IMR-90 (cell line): ENCODE measurements around the gene SLC37A4. TPM values are rescaled to one million over a fixed set of nuclear protein-coding genes. Genes with fewer than 3 reads are reported as not detected.

ENCODE experiments used
- ATAC-seq: fragments of 200-7000 bp; cut with Tn5 transposase; 2 replicates; pipeline ENCODE4 v1.9.1; 2020; ENCODE audit warnings: low read depth, mild to moderate bottlenecking, moderate library complexity
- BruUV-seq: library from RNA; stranded (reverse); fragments of 400-500 nt; replicated peaks from 2 replicates; lab custom pipeline; 2021; lab: Mats Ljungman, UMichigan
- CTCF ChIA-PET: fragments of 300-600 bp; formaldehyde crosslinking; extraction: SDS; loops from one replicate; lab custom pipeline; 2021; ENCODE audit warnings: antibody characterized with exemption; lab: Yijun Ruan, JAX
- POLR2A ChIA-PET: fragments of 300-600 bp; sonication (Branson Sonifier 250); formaldehyde crosslinking; loops from one replicate; lab custom pipeline; 2022; ENCODE audit warnings: antibody characterized with exemption; ENCODE audit not compliant: unreplicated experiment; lab: Charles Lee
- DNase-seq: peaks from one replicate; pipeline ENCODE4 v3.0.0; 2013
- H2AFZ ChIP-seq: replicated peaks from 2 replicates; pipeline ENCODE3; 2013; ENCODE audit warnings: low read length, mild to moderate bottlenecking; ENCODE audit not compliant: poor library complexity
- H2AK5ac ChIP-seq: 2 replicates; pipeline ENCODE4 v1.6.1; 2013; ENCODE audit warnings: low read depth, low read length, inconsistent platforms
- H2AK9ac ChIP-seq: replicated peaks from 2 replicates; pipeline ENCODE3; 2013; ENCODE audit warnings: mild to moderate bottlenecking, low read depth, low read length, moderate library complexity; ENCODE audit not compliant: poor library complexity
- H2BK120ac ChIP-seq: 2 replicates; pipeline ENCODE4 v1.6.1; 2013; ENCODE audit warnings: low read depth, low read length, inconsistent platforms
- H2BK15ac ChIP-seq: 3 replicates; pipeline ENCODE4 v1.6.1; 2013; ENCODE audit warnings: low read depth, low read length, inconsistent platforms
- H2BK20ac ChIP-seq: 2 replicates; pipeline ENCODE4 v1.6.1; 2013; ENCODE audit warnings: low read depth, mild to moderate bottlenecking, inconsistent platforms, low read length, moderate library complexity
- H2BK5ac ChIP-seq: 2 replicates; pipeline ENCODE4 v1.6.1; 2013; ENCODE audit warnings: mild to moderate bottlenecking, low read depth, low read length, inconsistent platforms; ENCODE audit not compliant: poor library complexity, severe bottlenecking
- H3K14ac ChIP-seq: replicated peaks from 2 replicates; pipeline ENCODE4 v1.6.1; 2013; ENCODE audit warnings: low read depth, low read length, inconsistent platforms
- H3K18ac ChIP-seq: 2 replicates; pipeline ENCODE4 v1.6.1; 2013; ENCODE audit warnings: low read depth, low read length, control low read depth
- H3K23ac ChIP-seq: 2 replicates; pipeline ENCODE4 v1.6.1; 2013; ENCODE audit warnings: low read depth, low read length, inconsistent platforms
- H3K27ac ChIP-seq: 2 replicates; pipeline ENCODE4 v1.5.1; 2013; ENCODE audit warnings: mild to moderate bottlenecking, control low read depth, low read length; ENCODE audit not compliant: insufficient read depth
- H3K27me3 ChIP-seq: 2 replicates; pipeline ENCODE4 v1.6.1; 2013; ENCODE audit warnings: low read length; ENCODE audit not compliant: control insufficient read depth, insufficient read depth
- H3K36me3 ChIP-seq: 2 replicates; pipeline ENCODE4 v1.6.1; 2013; ENCODE audit warnings: low read length, mixed read lengths; ENCODE audit not compliant: control insufficient read depth, insufficient read depth
- H3K4ac ChIP-seq: 2 replicates; pipeline ENCODE4 v1.6.1; 2013; ENCODE audit warnings: low read depth, low read length, inconsistent platforms
- H3K4me1 ChIP-seq: 2 replicates; pipeline ENCODE4 v1.6.1; 2013; ENCODE audit warnings: low read length, mixed read lengths; ENCODE audit not compliant: control insufficient read depth, insufficient read depth
- H3K4me2 ChIP-seq: 2 replicates; pipeline ENCODE4 v1.6.1; 2013; ENCODE audit warnings: low read depth, mild to moderate bottlenecking, control low read depth, low read length, moderate library complexity
- H3K4me3 ChIP-seq: 2 replicates; pipeline ENCODE4 v1.5.1; 2013; ENCODE audit warnings: low read depth, mild to moderate bottlenecking, control low read depth, low read length, moderate library complexity; ENCODE audit not compliant: insufficient read depth
- H3K56ac ChIP-seq: 2 replicates; pipeline ENCODE4 v1.6.1; 2013; ENCODE audit warnings: low read length, inconsistent platforms; ENCODE audit not compliant: insufficient read depth; ENCODE audit errors: extremely low read depth
- H3K79me1 ChIP-seq, 2 experiments: 2 replicates each; pipeline ENCODE4 v1.6.1; 2013; ENCODE audit warnings: low read length in 2 of 2, inconsistent platforms in 1 of 2, low read depth in 1 of 2
- H3K9ac ChIP-seq: 2 replicates; pipeline ENCODE4 v1.6.1; 2013; ENCODE audit warnings: low read depth, low read length, control low read depth
- H3K9me1 ChIP-seq: 2 replicates; pipeline ENCODE4 v1.6.1; 2013; ENCODE audit warnings: low read length, inconsistent platforms; ENCODE audit not compliant: insufficient read depth
- H3K9me3 ChIP-seq: 2 replicates; pipeline ENCODE4 v1.6.1; 2013; ENCODE audit warnings: low read length; ENCODE audit not compliant: control insufficient read depth, insufficient read depth
- H4K20me1 ChIP-seq: 2 replicates; pipeline ENCODE4 v1.6.1; 2013; ENCODE audit warnings: low read length, inconsistent platforms; ENCODE audit not compliant: insufficient read depth
- H4K5ac ChIP-seq: 2 replicates; pipeline ENCODE4 v1.6.1; 2013; ENCODE audit warnings: mild to moderate bottlenecking, low read depth, low read length, control low read depth
- H4K8ac ChIP-seq, 2 experiments: 2 replicates each; pipeline ENCODE4 v1.6.1; 2013; ENCODE audit warnings: low read depth in 2 of 2, low read length in 2 of 2, control low read depth in 1 of 2, inconsistent platforms in 1 of 2
- H4K91ac ChIP-seq: 2 replicates; pipeline ENCODE4 v1.6.1; 2013; ENCODE audit warnings: low read depth, low read length, inconsistent platforms; ENCODE audit not compliant: insufficient read depth
- BHLHE40 ChIP-seq: fragments of 150-350 bp; IDR thresholded peaks from 2 replicates; pipeline ENCODE4 v1.6.1; 2016; ENCODE audit warnings: mild to moderate bottlenecking, low read depth, low read length
- CEBPB ChIP-seq: IDR thresholded peaks from 2 replicates; pipeline ENCODE4 v1.6.1; 2012; ENCODE audit warnings: low read depth, low read length, improper control_type of control experiment
- CHD1 ChIP-seq: IDR thresholded peaks from 2 replicates; pipeline ENCODE4 v1.6.1; 2012; ENCODE audit warnings: low read depth, low read length, improper control_type of control experiment
- CTCF ChIP-seq: conservative IDR thresholded peaks from 2 replicates; pipeline ENCODE4 v1.5.1; 2012; ENCODE audit warnings: mild to moderate bottlenecking, low read depth, low read length, improper control_type of control experiment
- ELK1 ChIP-seq: fragments of 150-350 bp; IDR thresholded peaks from 2 replicates; pipeline ENCODE4 v1.6.1; 2016; ENCODE audit warnings: low read depth, mild to moderate bottlenecking, low read length, moderate library complexity, borderline replicate concordance
- FOS ChIP-seq: fragments of 150-350 bp; IDR thresholded peaks from 2 replicates; pipeline ENCODE4 v1.6.1; 2016; ENCODE audit warnings: low read depth, low read length
- MAFK ChIP-seq: IDR thresholded peaks from 2 replicates; pipeline ENCODE4 v1.6.1; 2012; ENCODE audit warnings: low read depth, low read length, improper control_type of control experiment
- MXI1 ChIP-seq: IDR thresholded peaks from 2 replicates; pipeline ENCODE4 v1.6.1; 2012; ENCODE audit warnings: low read depth, mild to moderate bottlenecking, low read length, moderate library complexity, borderline replicate concordance
- POLR2A ChIP-seq: IDR thresholded peaks from 2 replicates; pipeline ENCODE4 v1.6.1; 2012; ENCODE audit warnings: mild to moderate bottlenecking, low read depth, low read length
- RCOR1 ChIP-seq: IDR thresholded peaks from 2 replicates; pipeline ENCODE4 v1.6.1; 2012; ENCODE audit warnings: mild to moderate bottlenecking, low read length, improper control_type of control experiment; ENCODE audit not compliant: insufficient replicate concordance
- USF2 ChIP-seq: fragments of 150-350 bp; IDR thresholded peaks from 2 replicates; pipeline ENCODE4 v1.6.1; 2017; ENCODE audit warnings: mild to moderate bottlenecking, antibody characterized with exemption, low read length, low read depth
- WGBS, 2 experiments: methylation state at CpG; one replicate each; pipeline versions ENCODE4 v1.1.5 to v1.1.7; 2013; ENCODE audit warnings: missing lambda C conversion rate in 2 of 2; ENCODE audit not compliant: insufficient read length in 1 of 2; ENCODE audit errors: extremely low coverage in 2 of 2; 5-methylcytosine and 5-hydroxymethylcytosine counted together
- dilution Hi-C: fragments of 300-500 bp; cut with HindIII; formaldehyde crosslinking; loops from one replicate; pipeline ENCODE4 v1.14.3; 2018; ENCODE audit warnings: low sequenced_read_pairs; ENCODE audit not compliant: unreplicated experiment
- in situ Hi-C: fragments of 300-500 bp; cut with MboI; formaldehyde crosslinking; loops from 3 replicates; pipeline ENCODE4 v1.14.3; 2019; ENCODE audit warnings: low sequenced_read_pairs, inconsistent platforms, mixed read lengths
- intact Hi-C: fragments of 100-400 bp; cut with micrococcal nuclease; formaldehyde crosslinking; loops from 2 replicates; pipeline ENCODE4 v1.10.0; 2022
- polyA plus RNA-seq, 3 experiments: library from polyadenylated mRNA; depleted of rRNA; stranded (reverse); fragments of >200 nt; gene quantifications; 2 replicates each; pipeline ENCODE4 v1.2.3, GENCODE V29; 2012; ENCODE audit warnings: low replicate concordance in 1 of 3
- total RNA-seq: library from RNA; depleted of rRNA; stranded (reverse); fragments of >200 nt; gene quantifications from 2 replicates; pipeline ENCODE4 v1.2.3, GENCODE V29; 2012

SLC37A4 gene
- total and polyA plus RNA-seq, 2 of the 4 experiments (the other 2 are of a cell fraction) = 7.5 to 14.3 TPM

GRCh38 chr11:119019996-119020395 lies 10.7 kb downstream of the SLC37A4 start:
- ChIA-PET CTCF (no interaction called here), POLR2A (no interaction called here)
- intact Hi-C loops = no loop called here
- no peak for DNase-seq
- peaks cover 3% of the 10 kb centered on the region; the same call in 1 of the 2 replicates for H3K9me1 ChIP-seq
- H3K4ac ChIP-seq = no peak overlapping the region
- in situ Hi-C loops = no loop called here
- H3K9ac ChIP-seq = 0 out of 2 replicates have a peak overlapping the region, but pooled peaks have one; percentile 23
- H2AFZ ChIP-seq = no peak overlapping the region
- H2AK5ac ChIP-seq = no peak overlapping the region
- dilution Hi-C loops = no loop called here
- H4K5ac ChIP-seq = no peak overlapping the region
- H3K9me3 ChIP-seq = no peaks in the 10 kb centered on the region
- no peak overlapping the region for H2BK120ac ChIP-seq
- peaks cover 36% of the 10 kb centered on the region for H4K20me1 ChIP-seq
- H3K56ac ChIP-seq = no peak overlapping the region
- H2BK20ac ChIP-seq = no peak overlapping the region
- H4K8ac ChIP-seq = no peak overlapping the region
- WGBS, 2 experiments = no CpG with 5 or more reads among the region's 2 CpGs
- H3K23ac ChIP-seq = peak overlapping the region; percentile 86
- H3K27me3 ChIP-seq = no peaks in the 10 kb centered on the region
- no peak for ATAC-seq
- H2AK9ac ChIP-seq = peak overlapping the region; percentile 7
- H4K91ac ChIP-seq = no peak overlapping the region
- no peak overlapping the region for H3K18ac ChIP-seq
- H2BK15ac ChIP-seq = no peak overlapping the region
- H3K36me3 ChIP-seq = peaks cover 37% of the 10 kb centered on the region
- H2BK5ac ChIP-seq = no peak overlapping the region
- no TSS peak for BruUV-seq
- peak overlapping the region; percentile 68; the same call in 1 of the 2 replicates for H3K4me2 ChIP-seq
- H3K14ac ChIP-seq = no peak overlapping the region; the same call in 1 of the 2 replicates
- peaks cover 5% of the 10 kb centered on the region for H3K4me1 ChIP-seq
- peaks cover 25 to 64% of the 10 kb centered on the region in 2 experiments for H3K79me1 ChIP-seq
- H3K4me3 ChIP-seq = 0 out of 2 replicates have a peak overlapping the region, but pooled peaks have one; percentile 6
- H3K27ac ChIP-seq = no peak overlapping the region
- TF ChIP-seq CTCF = no peak
- no peak for TF ChIP-seq CEBPB
- TF ChIP-seq MAFK = no peak
- TF ChIP-seq MXI1 = no peak
- TF ChIP-seq BHLHE40 = no peak
- TF ChIP-seq RCOR1 = no peak
- no peak for TF ChIP-seq CHD1
- no peak for TF ChIP-seq POLR2A
- TF ChIP-seq ELK1 = no peak
- TF ChIP-seq FOS = no peak
- TF ChIP-seq USF2 = no peak
